ENCODE data around the gene TEX22.
"Not testable (repeated sequence)": the region's sequence is repeated elsewhere in the genome, so short reads cannot be mapped to it uniquely, and the experiment has no call there.

Gene TEX22, protein sequence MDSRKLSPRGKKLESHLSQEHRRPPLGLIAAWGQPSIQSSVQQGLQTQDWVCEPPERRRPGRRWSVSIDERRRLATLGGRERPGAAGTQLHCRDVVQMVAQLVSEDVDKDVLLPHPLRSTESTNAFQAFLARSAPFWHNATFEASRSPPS

DNA sequence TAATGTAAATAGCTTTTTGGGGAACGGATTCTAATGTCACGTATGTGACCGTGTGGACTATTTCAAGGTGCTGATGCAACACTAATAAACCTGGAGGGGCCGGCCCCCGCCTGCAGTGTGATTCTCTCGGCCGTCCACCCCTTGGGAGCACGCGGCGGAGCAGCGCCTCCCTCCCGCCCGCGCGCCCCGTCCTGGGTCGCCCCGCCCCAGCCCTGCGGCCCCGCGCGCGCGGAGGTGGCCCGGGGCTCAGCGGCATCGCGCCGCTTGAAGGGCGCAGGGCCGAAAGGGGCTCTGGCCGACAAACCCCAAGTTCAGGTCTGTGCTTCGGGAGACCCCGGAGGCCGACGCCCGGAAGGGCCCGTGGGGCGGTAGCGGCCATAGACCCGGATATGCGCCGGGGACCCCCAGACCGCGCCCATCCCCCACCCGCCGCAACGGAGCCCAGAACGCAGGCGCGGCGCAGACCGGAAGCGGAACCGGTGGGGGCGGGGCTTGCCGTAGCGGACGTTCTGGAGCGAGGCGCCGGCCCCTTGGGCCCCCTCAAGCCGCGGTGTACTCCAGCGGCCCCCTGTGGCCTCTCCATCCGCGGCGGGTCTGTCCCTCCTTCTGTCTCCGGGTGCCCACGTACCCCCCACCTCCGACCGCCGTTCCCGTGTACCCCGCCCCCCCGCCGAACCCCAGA lies at the start of gene TEX22:
Gene TEX22 (plus strand): TSS at position 495 of the 682 bp plus-strand sequence. CDS start 803 bp downstream, outside the sequence.
- DNase-seq: peak; percentile 74

- no peak for DNase-seq
Observed at GRCh38 chr14:105348945-105349699, 49.2 kb upstream of the TEX22 start.

DNA sequence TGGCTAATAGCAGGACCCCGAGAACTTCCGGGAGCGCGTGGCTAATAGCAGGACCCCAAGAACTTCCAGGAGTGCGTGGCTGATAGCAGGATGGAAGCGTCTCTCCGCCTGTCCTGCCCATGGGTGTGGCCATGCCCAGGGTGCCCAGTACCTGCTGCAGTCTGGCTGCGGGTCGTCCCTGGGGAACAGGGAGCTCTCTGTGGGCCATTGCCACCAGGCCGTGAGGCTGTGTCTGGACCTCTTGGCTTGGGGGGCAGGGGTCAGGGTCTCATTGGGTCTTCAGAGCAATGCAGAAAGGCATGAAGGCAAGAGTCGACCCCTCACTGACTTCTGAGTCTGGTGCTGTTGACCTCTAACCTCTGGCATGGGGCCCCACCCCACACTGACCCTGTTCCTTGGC lies 48.3 kb upstream of the TEX22 start:
- DNase-seq: no peak

GRCh38 chr14:105350450-105351244 lies 47.7 kb upstream of the TEX22 start:
- DNase-seq: no peak

DNA sequence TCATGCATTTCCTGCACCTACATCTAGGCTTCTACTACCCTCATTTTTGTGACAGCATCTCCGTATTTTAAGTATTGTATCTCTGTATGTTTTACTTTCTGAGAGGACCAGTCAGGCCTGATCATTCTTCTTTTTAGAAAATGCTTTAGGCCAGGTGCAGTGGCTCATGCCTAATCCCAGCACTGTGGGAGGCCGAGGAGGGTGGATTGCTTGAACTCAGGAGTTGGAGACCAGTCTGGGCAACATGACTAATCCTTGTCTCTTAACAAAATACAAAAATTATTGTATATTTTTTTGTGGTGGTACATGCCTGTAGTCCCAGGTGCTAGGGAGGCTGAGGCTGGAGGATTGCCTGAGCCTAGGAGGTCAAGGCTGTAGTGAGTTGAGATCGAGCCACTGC lies 46.9 kb upstream of the TEX22 start:
- no peak for DNase-seq

GRCh38 chr14:105351920-105352851 lies 46.2 kb upstream of the TEX22 start:
- DNase-seq: peak; percentile 77

- no peak for DNase-seq
Observed at GRCh38 chr14:105353136-105353535, 45.2 kb upstream of the TEX22 start.

- DNase-seq: no peak
Observed at GRCh38 chr14:105354541-105354940, 43.8 kb upstream of the TEX22 start.

DNA sequence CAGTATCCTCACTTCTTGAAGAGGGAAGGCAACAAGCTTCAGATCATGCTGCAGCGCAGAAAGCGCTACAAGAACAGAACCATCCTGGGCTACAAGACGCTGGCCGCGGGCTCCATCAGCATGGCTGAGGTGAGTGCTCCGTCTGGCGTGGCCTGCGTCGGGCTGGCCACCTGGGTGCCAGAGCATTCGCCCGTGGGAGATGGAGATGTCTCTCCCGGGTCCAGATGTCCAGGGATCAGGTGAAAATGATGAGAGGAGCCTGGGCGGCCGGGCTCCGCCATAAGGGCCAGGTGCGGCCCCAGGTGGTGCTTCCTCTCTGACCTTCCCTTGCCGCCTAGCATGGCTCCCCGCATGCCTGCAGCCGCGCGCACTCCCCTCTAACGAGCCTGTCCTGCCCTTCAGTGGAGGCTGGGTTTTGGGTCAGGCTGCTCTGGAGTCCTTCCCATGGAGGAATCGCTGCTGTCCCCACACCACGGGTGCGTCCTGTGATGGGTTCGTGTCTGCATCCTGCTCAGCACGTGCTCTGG lies 43.2 kb upstream of the TEX22 start:
- no peak for DNase-seq

DNA sequence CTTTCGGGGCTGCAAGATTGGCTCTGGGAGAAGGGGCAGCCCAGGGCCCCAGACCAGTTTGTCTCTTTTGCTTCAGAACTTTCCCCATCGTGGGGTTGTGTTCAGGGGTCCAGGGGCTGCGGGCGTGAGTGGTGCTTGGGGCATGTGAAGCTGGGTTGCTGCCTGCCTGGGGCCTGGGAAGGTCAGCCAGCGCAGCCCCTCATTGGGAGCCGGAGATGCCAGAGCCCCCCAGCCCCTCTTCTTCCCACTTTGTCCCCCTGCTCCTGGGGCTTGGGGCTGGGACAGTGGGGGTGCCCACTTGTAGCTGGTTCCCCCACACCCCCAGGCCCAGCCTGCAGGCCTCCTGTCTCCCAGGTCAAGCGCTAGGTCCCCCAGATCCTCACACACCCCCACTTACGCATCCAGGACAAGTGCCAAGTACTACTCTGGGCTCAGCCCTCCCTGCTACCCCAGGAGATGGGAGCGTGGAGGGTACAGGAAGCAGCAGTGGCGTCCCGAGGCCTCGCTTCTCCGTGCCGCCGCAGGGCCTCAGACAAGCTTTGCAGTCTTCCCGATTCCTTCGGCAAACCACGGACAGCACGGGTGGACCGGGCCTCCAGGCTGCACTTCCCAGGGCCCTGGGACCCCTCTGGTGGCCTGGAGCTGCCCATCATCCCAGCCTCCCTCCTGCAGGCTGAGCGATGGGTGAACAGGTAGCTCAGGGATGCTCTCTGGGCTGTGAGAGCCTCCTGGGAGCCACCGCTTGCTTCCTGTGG lies 42.3 kb upstream of the TEX22 start:
- no peak for DNase-seq

DNA sequence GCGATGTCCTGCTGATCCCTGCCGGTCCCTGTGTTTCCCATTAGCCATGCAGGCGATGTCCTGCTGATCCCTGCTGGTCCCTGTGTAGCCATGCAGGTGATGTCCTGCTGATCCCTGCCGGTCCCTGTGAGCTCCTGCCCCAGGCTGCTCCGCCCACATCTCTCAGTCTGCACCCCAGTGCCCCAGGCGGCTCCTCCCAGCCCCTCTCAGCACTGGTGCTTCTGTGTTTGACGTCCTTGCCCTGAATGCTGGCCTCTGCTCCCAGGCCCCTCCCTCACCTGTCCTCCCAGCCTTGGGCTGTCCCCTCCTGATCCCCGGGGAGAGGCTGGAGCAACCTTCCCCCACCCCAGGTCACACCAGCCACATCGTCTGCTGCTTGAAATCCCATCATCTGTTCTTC lies 41.4 kb upstream of the TEX22 start:
- no peak for DNase-seq

- DNase-seq: no peak
Observed at GRCh38 chr14:105357626-105358025, 40.7 kb upstream of the TEX22 start.

- no peak for DNase-seq
Observed at GRCh38 chr14:105358140-105358846, 40.0 kb upstream of the TEX22 start.

- no peak for DNase-seq
Observed at GRCh38 chr14:105358943-105359342, 39.4 kb upstream of the TEX22 start.

DNA sequence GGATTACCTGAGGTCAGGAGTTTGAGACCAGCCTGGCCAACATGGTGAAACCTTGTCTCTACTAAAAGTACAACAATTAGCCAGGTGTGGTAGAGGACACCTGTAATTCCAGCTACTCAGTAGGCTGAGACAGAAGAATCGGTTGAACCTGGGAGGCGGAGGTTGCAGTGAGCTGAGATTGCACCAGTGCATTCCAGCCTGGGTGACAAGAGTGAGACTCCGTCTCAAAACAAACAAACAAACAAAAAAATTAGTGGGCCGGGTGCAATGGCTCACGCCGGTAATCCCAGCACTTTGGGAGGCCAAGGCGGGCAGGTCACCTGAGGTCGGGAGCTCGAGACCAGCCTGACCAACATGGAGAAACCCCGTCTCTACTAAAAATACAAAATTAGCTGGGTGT lies 36.9 kb upstream of the TEX22 start:
- not testable (repeated sequence) for DNase-seq

- peak; percentile 46 for DNase-seq
Observed at GRCh38 chr14:105363847-105364708, 34.3 kb upstream of the TEX22 start.

- DNase-seq: no peak
Observed at GRCh38 chr14:105365101-105365500, 33.2 kb upstream of the TEX22 start.

- no peak for DNase-seq
Observed at GRCh38 chr14:105365681-105366080, 32.7 kb upstream of the TEX22 start.

DNA sequence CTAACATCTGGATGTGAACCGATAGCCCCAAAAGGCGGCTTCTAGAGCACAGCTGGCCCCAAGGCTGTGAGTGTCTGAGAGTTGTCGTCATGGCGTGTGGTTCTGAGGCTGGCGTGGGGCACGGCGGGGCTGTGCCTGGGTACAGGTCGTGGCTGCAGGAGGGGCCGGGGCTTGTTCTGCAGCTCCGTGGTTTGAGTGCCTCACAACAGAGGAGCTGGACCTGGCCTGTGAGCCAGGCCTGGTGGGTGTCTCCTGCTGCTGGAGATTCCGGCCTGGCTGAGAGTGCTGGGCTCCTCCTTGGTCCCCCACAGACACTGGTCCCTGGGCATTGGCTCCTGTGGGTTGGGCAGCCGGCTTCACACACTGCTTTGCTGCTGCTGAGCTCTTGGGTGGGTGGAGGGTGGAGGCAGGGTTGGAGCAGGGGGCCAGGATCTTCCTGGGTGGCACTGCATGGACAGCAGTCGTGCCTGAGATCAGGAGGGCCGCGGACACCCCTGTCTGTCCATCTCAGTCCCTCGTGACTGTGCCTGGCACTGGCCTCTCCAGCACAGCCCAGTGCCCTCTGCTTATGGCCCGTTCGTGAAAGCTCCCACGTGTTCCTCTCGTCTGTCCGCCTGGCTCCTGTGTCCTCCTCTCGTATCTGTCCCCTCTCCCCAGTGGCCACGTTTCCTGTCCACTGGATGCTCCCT lies 31.8 kb upstream of the TEX22 start:
- no peak for DNase-seq

Data from NCI-H2227 treated with DMSO at 0.1 percent for 48 hours (cell line).